GM21526 (cell line): ENCODE results near the gene TBC1D17.

ENCODE experiments used
- ATAC-seq: cut with Tn5 transposase; IDR thresholded peaks from one replicate; pipeline ENCODE4 v1.9.1; 2021; ENCODE audit warnings: moderate library complexity; ENCODE audit not compliant: unreplicated experiment, low FRiP score

The TBC1D17 gene

DNA sequence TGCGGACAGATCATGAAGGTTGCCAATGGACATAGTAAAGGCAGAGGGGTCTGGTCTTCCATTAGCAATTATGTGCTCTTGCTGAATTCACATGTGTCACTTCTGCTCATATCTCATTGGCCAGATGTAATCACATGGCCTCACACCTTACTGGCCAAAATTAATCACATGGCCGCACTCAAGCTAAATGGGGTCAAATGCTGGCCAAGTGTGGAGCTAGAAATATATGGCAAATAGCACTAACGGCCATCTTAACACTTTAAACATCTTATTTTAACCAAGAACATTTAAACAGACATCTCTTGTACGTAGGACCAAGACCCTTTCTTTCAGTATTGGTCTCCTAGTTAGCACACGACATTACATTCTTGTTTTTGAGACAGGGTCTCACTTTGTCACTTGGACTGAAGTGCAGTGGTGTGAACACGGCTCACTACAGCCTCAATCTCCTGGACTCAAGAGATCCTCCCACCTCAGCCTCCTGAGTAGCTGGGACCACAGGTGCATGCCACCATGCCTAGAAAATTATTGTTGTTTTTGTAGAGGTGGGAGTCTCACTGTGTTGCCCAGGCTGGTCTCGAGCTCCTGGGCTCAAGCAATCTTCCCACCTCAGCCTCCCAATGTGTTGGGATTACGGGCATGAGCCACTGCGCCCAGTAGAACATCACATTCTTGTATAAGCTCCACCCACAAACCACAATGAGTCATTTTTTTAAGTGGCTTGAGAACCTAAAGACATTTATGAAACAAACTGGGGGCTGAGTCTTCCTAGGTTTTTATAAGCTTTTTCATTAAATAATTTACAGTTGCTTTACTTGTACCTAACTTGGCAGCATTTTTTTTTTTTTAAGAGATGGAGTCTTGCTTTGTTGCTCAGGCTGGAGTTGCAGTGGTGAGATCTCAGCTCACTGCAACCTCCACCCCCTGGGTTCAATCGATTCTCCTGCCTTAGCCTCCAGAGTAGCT, 29.5 kb upstream of the TBC1D17 start:
- ATAC-seq = no peak

DNA sequence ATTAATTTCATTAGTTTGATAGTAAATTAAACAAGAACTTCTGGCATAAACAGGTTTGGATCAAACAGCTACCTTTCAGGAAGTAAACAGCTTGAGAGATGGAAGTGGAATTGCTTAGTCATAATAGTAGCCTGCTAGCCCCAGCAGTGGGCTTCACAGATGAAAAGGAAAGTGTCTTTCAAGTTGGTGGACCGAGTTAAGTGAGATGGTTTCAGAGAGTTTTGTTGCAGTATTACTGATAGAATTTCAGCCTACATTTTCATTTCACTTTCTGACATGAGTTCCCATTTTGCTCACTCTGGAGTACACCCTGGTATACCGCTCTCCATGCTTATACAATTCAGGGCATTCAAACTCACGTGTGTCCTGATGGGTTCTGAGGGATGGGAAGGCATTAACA, 28.6 kb upstream of the TBC1D17 start:
- no peak for ATAC-seq

DNA sequence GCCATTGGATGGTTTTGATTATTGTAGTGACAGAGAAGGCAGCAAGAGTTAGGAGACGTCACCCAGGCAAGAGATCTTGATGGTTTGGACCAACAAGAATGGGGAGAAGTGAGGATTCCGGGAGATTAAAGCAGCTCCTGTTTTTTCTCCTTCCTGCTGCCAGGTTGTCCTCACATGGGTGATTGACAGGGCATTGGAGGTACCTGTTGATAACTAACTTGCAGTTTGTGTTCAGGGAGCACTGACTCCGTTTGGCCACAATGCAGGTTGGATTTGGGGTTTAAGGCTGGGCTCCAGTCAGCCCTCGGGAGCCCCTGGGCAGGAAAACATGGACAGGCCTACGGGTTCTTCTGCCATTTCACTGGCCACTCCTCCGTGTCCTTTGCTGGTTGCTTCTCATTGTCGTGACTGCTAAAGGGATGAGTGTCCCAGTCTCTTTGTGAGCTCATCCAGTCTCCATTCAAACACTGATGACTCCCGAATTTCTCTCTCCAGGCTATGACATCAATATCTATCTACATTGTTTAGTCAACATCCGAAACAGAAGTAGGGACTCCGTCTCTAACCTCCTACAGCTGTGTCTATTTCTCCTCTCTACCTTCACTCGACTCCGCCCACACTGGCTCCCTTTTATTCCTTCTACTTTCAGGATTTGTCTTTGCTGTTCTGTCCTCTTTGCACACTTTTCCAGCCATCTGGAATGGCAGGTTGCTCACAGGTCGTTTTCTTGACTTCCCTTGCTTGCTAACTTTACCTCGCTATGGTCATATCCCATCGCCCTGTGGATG, 27.9 kb upstream of the TBC1D17 start:
- no peak for ATAC-seq

DNA sequence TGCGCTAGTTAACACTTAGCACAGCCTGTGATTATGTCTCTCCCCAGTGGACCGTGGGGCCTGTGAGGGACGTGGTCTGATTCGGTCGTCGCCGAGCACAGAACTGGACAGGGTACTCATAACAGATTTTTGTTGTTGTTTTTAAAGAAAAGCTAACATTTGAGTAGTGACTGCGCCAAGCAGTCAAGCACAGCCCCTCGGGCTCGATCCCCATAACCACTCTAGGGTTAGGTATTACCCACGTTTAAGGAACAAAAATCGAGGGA, 27.3 kb upstream of the TBC1D17 start:
- no peak for ATAC-seq

DNA sequence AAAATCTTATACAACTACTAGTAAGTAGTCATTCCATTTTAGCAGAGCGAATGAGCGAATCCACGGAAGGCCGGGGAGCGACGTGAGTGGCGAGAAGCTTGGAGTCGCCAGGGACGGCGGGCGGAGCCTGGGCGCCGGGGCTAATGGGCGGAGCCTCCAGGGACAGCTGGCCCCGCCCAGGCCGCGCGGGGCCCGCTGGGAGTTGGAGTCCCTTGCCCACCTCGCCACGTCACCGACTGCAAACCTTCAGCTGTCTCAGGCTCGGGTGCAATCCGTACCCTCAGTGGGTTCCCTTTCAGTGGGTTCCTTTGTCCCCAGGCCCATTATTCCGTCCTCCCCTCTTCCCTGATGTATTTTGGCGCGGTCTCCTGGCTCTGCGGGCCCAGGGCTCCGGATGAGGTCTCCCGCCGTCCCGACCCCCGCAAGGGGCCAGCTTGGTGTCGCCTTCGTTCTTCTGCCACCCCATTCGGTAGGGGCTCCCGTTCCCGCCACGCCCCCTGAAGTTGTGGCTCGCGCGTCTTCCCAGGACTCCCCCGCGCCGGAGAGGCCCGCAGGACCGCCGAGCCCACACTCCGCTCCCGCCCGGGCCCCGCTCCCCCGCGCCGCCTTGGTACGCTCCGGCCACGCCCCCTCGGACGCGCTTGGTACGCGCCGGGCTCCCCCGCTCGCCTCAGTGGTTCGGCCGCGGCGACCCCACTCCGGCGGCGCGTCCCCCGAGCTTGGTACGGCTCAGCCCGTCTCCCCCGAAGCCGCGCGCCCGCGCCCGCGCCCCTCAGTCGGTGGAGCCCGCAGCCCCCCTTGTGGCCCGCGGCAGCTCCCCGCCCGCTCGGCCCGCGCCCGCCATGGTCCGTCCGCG, 26.8 kb upstream of the TBC1D17 start, which contains the start of gene PTOV1:
TSS of gene PTOV1 (plus strand) at position 673 of the 856 bp plus-strand sequence.
- ATAC-seq = peak; percentile 59

DNA sequence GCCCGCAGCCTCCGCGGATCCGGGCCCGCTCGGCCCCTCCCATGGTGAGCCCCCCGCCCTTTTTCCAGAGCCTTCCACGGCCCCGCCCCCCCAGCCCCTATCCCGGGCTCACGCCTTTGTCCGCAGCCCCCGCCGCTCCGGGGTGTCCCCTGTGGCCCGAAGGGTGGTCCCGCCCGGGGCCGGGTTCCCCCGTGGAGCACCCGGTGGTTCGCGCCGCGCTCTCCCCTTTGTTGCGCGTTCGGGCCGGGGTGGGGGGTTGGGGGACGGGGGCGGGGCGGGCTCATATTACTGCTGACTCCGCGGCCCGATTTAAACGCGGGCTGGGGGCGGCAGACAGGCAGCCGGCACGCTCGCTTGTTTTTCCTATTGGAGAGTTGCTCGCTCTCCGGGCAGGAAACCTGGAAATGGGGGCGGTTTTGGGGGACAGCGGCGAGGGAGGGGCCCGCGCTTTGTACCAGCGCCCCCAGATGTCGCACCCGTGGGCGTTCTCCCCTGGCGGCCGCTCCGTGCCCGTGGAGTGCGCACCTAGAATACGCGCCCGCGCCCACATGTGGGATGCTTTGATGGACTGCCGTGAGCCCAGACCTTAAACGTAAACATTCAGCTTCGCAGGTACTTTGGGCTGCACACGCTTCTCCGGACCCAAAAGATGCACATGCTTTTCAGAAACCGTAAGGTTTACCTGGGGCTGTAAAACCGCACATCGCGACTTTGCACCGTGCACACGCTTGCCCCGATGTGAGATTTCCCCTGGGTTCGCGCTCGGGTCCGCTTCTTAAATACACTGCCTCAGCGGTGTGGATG, 25.8 kb upstream of the TBC1D17 start:
- ATAC-seq = no peak

DNA sequence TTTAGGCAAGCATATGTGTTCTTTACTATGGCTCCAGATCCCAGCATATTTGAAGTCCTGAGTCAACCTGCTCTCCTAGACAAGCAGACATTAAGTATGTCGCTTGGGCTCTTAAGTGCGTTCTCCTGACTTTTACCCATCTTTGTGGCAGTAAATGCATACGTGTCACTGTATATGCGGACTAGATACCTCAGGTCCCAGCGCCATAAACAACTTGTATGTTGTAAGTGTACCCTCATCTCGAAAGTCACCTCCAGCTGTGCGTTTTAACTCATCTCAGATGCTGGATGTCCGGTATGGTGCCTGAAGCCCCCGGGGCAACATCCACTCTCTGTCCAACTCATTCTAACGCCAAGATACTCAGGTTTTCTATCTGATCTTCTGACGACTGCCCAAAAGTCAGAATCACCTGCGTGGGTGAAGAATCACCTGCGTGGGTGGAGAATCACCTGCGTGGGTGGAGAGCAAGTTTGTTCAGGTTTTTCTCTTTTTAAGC, 24.8 kb upstream of the TBC1D17 start:
- ATAC-seq = no peak

DNA sequence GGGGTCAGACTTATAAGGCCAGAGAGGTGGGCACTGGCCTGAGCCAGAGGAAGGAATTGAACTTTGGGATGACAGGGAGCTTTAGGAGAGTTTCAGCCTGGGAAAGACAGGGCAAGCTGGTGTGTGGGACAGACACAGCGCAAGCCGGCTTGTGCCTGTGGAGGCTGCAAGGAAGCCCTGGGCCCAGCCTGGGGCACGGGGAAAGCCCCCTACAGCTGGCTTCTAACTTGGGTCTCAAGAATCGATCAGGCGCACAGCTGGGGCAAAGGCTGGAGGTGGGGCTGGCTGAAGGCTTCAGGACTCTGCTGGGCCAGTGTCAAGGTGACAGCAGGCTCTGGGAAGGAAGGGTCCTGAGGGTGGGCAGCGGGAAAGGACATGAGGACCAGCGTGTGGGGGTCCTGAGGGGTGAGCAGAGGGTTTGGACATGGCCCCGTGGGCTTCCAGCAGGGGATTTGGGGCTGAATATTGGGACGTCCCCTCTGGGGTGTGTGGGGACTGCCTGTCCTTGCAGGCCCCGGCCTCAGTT, 23.6 kb upstream of the TBC1D17 start:
- no peak for ATAC-seq

DNA sequence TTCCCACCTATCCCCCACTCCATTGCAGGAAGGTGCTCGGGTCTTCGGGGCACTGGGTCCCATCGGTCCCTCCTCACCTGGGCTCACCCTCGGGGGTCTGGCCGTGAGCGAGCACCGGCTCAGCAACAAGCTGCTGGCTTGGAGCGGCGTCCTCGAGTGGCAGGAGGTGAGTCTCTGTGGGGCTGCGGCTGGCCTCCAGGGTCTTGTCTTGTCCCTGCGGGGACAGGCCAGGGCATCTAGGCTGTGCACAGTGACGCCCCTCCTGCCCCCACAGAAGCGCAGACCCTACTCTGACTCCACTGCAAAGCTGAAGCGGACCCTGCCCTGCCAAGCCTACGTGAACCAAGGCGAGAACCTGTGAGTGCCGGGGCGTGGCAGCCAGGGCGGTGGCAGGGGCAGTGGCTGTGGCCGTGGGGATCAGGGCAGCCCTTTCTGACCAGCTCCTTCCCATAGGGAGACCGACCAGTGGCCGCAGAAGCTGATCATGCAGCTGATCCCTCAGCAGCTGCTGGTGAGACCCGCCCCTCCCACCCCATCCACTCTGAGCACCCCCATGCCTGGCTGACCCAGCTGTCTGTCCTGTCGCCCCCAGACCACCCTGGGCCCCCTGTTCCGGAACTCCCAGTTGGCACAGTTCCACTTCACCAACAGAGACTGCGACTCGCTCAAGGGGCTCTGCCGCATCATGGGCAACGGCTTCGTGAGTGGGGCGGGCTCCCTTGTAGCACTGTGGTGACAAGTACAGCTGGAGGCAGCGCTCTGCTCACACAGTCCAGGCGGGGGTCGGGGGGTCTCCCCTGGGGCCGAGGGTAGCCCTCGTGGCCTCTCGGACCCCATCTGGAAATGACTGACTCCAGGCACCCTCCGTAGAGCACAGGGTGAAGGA, 22.9 kb upstream of the TBC1D17 start:
- no peak for ATAC-seq

DNA sequence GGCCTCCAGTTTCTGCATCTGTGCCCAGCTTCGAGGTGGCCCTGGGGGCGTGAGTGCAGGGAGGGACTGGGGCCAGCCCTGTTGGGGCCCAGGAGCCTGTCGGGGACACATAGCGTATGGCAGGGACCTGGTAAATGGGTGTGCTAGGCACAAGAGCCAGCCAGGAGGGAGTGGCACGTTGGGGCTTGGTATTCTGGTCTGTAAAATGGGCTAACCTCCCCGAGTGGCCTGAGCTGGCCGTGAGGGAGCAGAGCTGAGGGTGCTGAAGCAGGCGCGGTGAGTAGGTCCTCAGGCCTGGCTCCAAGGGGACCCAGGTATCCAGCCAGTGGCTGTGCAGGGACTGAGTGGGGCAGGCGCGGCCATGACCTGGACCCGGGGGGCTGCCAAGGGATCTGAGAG, 22.2 kb upstream of the TBC1D17 start:
- no peak for ATAC-seq

DNA sequence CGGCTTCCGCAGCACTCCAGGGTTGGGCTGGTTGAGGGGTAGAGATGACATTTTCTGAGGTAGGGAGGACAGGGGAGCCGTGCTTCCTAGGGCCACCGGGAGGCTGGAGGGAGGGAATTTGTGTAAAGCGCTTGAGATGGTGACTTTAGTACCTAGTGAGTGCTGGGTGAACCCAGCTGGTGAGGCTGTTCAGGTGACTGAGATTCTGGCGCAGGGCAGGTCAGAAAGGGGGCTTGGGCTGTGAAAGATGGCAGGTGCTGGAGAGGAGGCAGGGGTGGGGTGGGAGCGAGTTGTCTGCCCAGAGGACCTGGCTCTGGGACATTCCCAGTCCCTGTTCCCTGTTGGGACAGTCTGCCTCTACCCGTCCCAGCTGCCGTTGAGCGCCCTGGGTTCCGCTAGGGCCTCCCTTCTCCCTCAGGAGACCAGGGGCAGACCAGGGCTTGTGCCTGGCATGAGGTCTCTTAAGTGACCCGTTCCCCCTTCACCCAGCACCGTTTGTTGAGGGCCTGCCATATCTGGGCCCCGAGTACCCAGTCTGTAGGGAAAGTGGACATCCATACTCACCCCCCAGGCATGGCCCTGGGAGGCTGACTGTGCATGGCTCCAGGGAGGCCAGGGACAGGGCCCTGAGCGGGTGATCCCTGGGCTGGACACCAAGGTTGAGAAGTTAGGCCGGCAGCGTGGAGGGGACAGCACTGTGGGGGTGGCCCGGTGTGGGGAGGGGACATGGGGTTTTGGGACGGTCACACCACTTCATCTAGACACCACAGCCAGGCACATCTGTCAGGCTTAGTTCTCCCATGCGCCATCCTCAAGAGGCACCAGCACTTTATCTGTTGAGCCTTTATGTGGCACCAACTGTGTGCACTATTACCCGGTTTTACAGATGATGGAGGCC, 21.6 kb upstream of the TBC1D17 start:
- ATAC-seq = no peak

DNA sequence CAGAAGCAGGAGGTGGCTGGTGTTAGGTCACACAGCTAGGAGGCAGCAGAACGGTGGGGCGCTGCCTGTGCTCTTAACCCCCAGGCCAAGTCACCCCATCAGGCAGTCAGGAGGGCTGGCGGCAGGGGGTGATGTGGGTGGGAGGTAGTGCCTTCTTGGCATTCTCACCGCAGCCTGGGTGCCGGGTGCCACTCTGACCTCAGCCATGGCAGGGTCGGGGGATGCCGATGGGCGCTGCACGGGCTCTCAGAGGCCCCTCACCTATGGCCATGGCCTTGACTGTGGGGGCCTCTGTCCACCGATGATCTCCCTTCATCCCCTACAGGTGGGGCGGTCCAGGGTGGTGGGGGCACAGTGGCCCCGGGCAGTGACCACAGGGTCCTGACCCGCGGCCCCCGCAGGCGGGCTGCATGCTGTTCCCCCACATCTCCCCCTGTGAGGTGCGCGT, 20.9 kb upstream of the TBC1D17 start:
- no peak for ATAC-seq

DNA sequence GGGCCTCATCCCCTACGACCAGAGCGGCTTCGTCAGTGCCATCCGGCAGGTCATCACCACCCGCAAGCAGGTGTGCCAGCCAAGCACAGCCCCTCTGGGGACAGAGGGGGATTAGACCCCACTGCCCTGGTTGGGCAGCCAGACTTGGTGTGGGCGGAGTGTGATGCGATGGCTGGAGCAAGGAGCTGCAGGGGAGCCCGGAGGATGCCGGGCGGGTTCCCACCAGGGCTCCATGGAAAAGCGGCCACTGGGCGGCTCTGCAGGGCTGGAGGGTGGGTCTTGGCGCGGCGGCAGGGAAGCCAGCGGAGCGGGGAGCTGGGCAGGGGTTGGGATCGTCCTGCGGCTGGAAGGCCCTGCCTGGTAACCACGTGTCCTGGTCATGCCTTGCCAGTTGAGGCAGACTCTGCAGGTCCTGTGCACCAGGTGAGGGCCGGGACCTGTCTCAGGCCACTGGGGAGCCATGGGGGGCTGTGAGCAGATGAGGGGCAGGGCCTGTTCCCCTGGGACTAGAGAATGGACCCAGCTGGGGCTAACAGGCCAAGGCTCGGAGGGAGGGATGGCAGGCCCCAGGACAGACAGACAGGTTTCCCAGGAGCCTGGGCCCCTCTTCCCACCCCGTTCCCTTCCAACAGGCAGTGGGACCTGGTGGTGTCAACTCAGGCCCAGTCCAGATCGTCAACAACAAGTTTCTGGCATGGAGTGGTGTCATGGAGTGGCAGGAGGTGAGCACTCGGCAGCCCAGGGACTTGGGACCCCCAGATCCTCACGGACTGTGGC, 20.3 kb upstream of the TBC1D17 start:
- ATAC-seq = no peak

DNA sequence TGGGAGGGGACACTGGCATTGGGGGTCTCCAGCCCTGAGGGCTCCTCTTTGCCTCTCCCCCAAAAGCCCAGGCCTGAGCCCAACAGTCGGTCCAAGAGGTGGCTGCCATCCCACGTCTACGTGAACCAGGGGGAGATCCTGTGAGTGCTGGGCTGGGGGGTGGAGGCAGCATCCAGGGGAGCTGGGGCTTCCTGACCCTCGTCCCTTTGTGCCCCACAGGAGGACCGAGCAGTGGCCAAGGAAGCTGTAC, 19.7 kb upstream of the TBC1D17 start:
- ATAC-seq = no peak

DNA sequence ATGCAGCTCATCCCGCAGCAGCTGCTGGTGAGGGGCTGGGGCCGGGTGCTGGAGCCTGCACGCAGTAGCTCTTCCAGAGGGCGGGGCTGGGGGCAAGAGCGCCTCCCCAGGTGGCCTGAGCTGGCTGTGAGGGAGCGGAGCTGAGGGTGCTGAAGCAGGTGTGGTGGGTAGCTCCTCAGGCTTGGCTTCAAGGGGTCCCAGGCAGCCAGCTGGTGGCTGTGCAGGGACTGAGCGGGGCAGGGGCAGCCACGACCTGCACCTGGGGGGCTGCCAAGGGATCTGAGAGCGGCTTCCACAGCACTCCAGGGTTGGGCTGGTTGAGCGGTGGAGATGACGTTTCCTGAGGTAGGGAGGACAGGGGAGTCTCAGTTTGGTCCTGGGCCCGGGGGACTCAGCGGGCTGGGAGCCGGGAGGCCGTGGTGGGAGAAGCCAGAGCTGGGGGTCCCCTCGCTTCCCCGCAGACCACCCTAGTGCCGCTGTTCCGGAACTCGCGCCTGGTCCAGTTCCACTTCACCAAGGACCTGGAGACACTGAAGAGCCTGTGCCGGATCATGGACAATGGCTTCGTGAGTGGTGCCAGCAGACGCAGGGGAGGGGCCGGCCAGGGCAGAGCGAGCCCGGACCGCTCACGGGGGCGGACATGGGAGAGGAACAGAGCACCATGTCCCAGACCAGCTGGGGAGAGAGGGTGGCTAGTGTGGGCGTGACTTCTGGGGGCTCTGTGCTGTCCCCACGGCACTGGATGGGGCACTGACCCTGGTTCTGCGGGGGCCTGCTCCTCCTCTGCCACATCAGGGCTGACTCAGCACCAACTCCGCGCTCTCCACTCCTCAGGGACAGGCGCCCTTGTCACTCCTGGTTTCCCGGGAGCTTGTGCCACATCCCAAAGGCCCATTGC, 19.2 kb upstream of the TBC1D17 start:
- ATAC-seq = no peak

DNA sequence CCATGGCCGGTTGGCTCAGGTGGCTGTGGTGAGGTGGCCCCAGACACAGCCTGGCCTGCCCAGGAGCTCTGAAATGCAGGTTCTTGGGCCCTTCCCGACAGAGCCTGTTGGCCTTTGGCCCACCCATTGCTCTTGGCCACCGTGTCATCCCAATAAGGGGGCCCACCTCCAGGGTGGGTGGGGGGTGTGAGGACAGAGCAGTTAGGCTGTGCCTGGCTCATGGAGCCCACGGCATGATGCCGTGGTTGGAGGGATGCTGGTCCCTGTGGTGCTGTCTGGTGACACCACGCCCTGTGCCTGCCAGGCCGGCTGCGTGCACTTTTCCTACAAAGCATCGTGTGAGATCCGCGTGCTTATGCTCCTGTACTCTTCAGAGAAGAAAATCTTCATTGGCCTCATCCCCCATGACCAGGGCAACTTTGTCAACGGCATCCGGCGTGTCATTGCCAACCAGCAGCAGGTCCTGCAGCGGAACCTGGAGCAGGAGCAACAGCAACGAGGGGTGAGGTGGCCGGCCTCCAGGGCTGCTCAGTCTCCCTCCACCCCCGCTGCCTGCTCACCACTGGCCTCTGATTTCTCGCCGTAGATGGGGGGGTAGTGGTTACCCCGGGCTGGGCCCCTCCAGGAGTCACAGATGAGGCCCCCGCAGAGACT, 17.7 kb upstream of the TBC1D17 start:
- no peak for ATAC-seq
